Measurements from ENCODE around the gene CLTC. TPM values are rescaled to one million over a fixed set of nuclear protein-coding genes. Genes with fewer than 3 reads are reported as not detected.

CLTC gene
- total RNA-seq, 4 donors from 2014 or later, result 141 to 284 (median 237) TPM

DNA sequence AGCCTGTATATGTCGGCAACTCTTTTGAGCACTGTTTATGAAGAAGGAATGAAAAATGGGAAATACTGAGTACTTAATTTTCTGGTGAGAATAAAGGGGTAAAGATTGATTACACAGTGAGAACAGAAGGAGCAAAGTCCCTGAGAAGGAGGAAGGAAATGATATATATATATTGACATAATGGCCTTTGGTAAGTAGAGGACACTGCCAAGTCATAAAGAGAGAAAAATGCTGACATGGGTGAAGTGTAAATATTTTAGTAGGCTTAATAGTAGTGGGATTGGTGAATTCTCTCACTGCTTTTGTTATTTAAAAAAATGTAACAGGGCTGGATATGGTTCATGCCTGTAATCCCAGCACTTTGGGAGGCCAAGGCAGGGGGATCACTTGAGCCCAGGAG, 103.9 kb downstream of the CLTC start:
- TF ChIP-seq, protein P1, sequence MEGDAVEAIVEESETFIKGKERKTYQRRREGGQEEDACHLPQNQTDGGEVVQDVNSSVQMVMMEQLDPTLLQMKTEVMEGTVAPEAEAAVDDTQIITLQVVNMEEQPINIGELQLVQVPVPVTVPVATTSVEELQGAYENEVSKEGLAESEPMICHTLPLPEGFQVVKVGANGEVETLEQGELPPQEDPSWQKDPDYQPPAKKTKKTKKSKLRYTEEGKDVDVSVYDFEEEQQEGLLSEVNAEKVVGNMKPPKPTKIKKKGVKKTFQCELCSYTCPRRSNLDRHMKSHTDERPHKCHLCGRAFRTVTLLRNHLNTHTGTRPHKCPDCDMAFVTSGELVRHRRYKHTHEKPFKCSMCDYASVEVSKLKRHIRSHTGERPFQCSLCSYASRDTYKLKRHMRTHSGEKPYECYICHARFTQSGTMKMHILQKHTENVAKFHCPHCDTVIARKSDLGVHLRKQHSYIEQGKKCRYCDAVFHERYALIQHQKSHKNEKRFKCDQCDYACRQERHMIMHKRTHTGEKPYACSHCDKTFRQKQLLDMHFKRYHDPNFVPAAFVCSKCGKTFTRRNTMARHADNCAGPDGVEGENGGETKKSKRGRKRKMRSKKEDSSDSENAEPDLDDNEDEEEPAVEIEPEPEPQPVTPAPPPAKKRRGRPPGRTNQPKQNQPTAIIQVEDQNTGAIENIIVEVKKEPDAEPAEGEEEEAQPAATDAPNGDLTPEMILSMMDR (IDR thresholded peaks at IDR 0.05; ENCODE audit: low read depth), result no peak

DNA sequence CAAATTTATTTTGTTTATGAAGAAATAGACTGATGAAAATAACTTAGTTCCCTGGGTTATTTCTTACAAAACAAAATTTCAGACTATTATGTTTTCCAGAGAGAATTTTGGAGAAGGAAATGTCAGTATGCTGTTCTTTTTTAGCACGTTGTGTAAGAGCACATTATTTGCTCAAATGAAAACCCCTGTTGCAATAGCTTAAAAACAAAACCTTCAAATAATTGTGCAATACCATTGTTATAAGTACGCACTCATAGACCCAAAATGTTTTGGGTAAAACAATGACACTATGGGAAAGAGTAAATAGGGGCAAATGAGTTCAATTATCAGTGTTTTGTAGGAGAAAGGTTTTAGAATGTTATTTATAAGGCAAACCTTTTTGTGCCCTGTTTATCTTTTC, 106.0 kb downstream of the CLTC start:
- TF ChIP-seq, protein P1 (IDR thresholded peaks at IDR 0.05; ENCODE audit: low read depth), result no peak

DNA sequence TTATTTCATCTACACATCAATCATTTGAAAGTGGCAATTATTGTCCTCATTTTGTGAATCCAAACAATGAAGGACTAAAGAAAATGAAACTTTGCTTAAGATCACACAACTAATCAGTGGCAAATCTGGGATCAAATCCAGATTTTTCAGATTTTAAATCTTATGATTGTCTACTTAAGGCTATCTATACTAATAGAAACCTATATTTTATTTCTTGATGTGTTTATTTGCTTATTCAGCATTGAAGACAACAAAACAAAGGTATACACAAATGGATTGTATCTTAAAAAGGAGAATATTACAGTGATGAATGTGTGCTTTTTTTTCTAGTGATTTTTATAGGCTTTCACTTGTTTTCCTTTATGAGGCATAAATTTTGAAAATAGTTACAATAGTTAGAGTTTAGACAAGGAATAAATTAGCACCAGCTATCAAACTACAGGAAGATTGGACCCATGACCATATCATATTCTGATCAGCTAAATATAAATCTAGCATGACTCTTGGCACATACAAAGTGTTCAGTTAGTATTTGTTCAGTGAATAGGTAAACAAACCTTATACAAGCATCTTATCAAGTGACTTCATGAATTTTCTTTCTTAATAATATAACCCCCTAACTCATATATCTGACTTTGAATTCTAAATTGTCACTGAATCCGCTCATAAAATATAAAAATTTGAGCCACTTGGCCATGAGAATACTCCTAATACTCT, 108.3 kb downstream of the CLTC start:
- TF ChIP-seq, protein P1 (IDR thresholded peaks at IDR 0.05; ENCODE audit: low read depth), result no peak

DNA sequence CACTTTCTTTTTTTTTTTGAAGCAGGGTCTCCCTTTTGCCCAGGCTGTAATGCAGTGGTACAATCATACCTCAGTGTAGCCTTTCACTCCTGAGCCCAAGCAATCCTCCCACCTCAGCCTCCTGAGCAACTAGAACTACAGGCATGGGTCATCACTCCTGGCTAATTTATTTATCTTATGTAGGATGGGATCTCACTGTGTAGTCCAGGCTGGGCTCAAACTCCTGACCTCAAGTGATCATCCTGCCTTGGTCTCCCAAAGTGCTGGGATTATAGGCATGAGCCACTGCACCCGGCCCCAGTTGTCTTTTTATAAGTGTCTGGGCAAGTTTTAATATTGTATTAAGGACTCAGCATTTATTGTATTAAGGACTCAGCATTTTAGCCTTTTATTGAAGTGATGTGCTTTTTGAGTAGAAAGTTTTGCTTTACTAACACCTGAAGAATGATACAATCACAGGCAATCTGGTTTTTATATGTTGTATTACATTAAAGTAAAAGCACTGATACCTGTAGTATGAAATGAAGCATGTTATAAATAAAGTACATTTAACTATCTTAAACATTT, 110.7 kb downstream of the CLTC start:
- TF ChIP-seq, protein P1 (IDR thresholded peaks at IDR 0.05; ENCODE audit: low read depth), result no peak

DNA sequence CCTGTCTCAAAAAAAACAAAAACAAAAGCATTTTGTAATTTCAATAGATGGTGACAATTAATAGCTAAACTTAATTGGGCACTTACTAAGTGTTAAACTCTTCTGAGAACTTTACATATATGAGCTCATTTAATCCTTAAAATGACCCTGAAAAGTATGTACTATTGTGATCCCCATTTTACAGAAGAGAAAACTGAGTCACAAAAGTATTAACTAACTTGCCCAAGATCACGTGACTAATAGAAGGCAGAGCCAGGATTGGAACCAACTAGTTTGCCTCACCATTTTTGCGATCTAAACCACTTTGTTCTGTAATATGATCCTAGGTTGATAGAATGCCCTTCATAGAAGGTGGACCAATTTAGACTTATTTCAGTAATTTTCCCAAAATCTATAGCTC, 114.0 kb downstream of the CLTC start:
- TF ChIP-seq, protein P1 (IDR thresholded peaks at IDR 0.05; ENCODE audit: low read depth), result no peak

DNA sequence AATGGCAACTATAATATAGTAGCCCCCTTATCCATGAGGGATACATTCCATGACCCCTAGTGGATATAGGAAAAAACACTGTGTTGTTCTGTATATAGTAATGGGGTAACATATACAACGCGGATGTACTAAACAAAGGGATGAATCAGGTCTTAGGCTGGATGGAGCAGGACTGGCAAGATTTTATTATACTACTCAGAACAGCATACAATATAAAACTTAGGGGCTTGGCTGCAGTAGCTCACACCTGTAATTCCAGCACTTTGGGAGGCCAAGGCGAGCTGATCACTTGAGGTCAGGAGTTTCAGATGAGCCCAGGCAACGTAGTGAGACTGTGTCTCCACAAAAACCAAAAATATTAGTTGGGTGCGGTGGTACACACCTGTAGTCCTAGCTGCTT, 114.5 kb downstream of the CLTC start:
- TF ChIP-seq, protein P1 (IDR thresholded peaks at IDR 0.05; ENCODE audit: low read depth), result no peak

DNA sequence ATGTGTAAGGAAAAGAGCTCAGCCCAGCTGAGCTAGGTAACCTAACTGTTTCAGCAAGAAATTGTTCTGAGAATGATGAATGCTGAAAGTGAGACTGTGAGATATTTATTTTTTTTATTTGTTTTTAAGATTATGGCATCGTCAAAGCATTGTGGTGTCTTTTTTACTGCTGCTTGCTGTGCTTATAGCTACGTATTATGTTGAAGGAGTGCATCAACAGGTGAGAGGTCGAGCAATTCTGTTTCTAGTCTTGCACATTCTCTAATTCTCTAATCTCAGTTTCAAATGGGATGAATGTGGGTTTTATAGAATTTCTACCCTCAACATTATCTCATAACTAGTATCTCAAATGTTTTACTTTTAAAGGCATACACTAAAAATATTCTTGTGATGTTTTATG, 117.6 kb downstream of the CLTC start:
- TF ChIP-seq, protein P1 (IDR thresholded peaks at IDR 0.05; ENCODE audit: low read depth), result no peak
